Pancreas (tissue), 10 donors: ENCODE data around the gene ARHGAP21. TPM values are rescaled to one million over a fixed set of nuclear protein-coding genes. Genes with fewer than 3 reads are reported as not detected.

Experiments
- ATAC-seq, 4 donors: fragments of 200-7000 bp; cut with Tn5 transposase; one replicate each; pipeline versions ENCODE4 v1.8.0 to v1.9.1; 2020; ENCODE audit warnings: mild to moderate bottlenecking in 4 of 4, moderate library complexity in 4 of 4
- DNase-seq, 6 donors: peaks; one replicate each; pipeline ENCODE4 v3.0.0-alpha.2; 2020
- FAIRE-seq: peaks from 2 replicates; lab custom pipeline; 2012; peaks lifted over from hg19 to GRCh38; lab: Jason Lieb, UNC
- H3K27ac ChIP-seq, 4 donors: fragments of 200-600 bp; sonication (generic); 1 replicate in 3 of 4; 2 replicates in 1 of 4; pipeline versions ENCODE4 v1.5.0 to v1.8.0; 2020
- H3K27me3 ChIP-seq, 4 donors: fragments of 200-600 bp; one replicate each; pipeline ENCODE4 v1.8.0; 2021
- H3K36me3 ChIP-seq, 3 donors: fragments of 200-600 bp; sonication (generic) in 1 of 3; one replicate each; pipeline versions ENCODE4 v1.5.0 to v1.8.0; 2020 to 2021
- H3K4me1 ChIP-seq, 3 donors: fragments of 200-600 bp; one replicate each; pipeline ENCODE4 v1.8.0; 2021
- H3K4me3 ChIP-seq, 4 donors: fragments of 200-600 bp; sonication (generic) in 2 of 4; one replicate each; pipeline versions ENCODE4 v1.5.0 to v1.8.0; 2020 to 2021
- H3K9me3 ChIP-seq, 4 donors: fragments of 200-600 bp; one replicate each; pipeline ENCODE4 v1.8.0; 2021
- CTCF ChIP-seq, 4 donors: fragments of 200-600 bp; sonication (generic) in 3 of 4; IDR thresholded peaks; one replicate each; pipeline versions ENCODE4 v1.5.0 to v1.8.0; 2021; ENCODE audit warnings: antibody characterized with exemption in 4 of 4
- WGBS, 2 donors: extraction: QIAGEN DNeasy Blood & Tissue Kit; methylation state at CpG; one replicate each; pipeline ENCODE4 v1.1.7; 2013; 5-methylcytosine and 5-hydroxymethylcytosine counted together
- intact Hi-C, 3 donors: fragments of 100-400 bp; cut with DNase I; formaldehyde crosslinking; loops; one replicate each; pipeline versions ENCODE4 v1.11.1 to v1.14.2; 2022
- polyA plus RNA-seq, 2 donors: library from polyadenylated mRNA; stranded (reverse); fragments of 200-250 nt; gene quantifications; one replicate each; pipeline ENCODE4 v1.2.3, GENCODE V29; 2013
- total RNA-seq, 6 donors: library from RNA; stranded (reverse); fragmentation: NEBNext Ultra II Directional in 4 of 6; extraction: Animal tissue kit (Norgen Biotek cat#: 25700) in 4 of 6; gene quantifications; one replicate each; pipeline versions ENCODE4 v1.2.1 to v1.2.4, GENCODE V29; 2021 to 2023
- donor health status: healthy with polysubstance abuse.
- donor health status: DM: no; HTN: no; CAD: no; lungs with moderate emphysema.
- donor health status: DM: no; HTN: no; CAD: no.
- donor health status: control.
- donor health status: control.
- donor health status: Bipolar disorder and iron deficiency.
- donor health status: DM: yes; HTN: yes; CAD: no.
- donor health status: DM: no; HTN: no; CAD: no.
- donor health status: DM: no; HTN: no; CAD: no.
- donor health status: DM: yes; HTN: yes; CAD: no.

The ARHGAP21 gene
- total and polyA plus RNA-seq, 8 donors: 11.0 to 42.1 (median 25.2) TPM

- Histone ChIP-seq H3K27ac (no peak overlapping the region), H3K27me3 (no peaks in the 10 kb centered on the region), H3K36me3 (peaks cover 8 to 21% (median 10%) of the 10 kb centered on the region in 3 donors), H3K4me1 (no peaks in the 10 kb centered on the region), H3K4me3 (no peak overlapping the region), H3K9me3 (no peaks in the 10 kb centered on the region)
- ATAC-seq (no peak), FAIRE-seq (no peak), DNase-seq (no peak)
- intact Hi-C loops: no loop called here
- TF ChIP-seq CTCF (IDR thresholded peaks at IDR 0.05): no peak
- 93 to 94% methylated on average over 3 of the region's 3 CpGs for WGBS, 2 donors
Observed at GRCh38 chr10:24545585-24545984, 178.1 kb downstream of the ARHGAP21 start.

GRCh38 chr10:24544776-24545175, 178.9 kb downstream of the ARHGAP21 start:
- ATAC-seq: no peak
- no peaks in the 10 kb centered on the region for H3K4me1 ChIP-seq
- H3K9me3 ChIP-seq: no peaks in the 10 kb centered on the region
- TF ChIP-seq CTCF (IDR thresholded peaks at IDR 0.05): no peak
- intact Hi-C loops: no loop called here
- peaks cover 8 to 26% (median 10%) of the 10 kb centered on the region in 3 donors for H3K36me3 ChIP-seq
- DNase-seq: no peak
- no peak overlapping the region for H3K4me3 ChIP-seq
- no peaks in the 10 kb centered on the region for H3K27me3 ChIP-seq
- no peak overlapping the region for H3K27ac ChIP-seq
- FAIRE-seq: no peak
- WGBS, 2 donors: 95 to 96% methylated on average over 10 of the region's 10 CpGs

GRCh38 chr10:24542314-24543270, 181.1 kb downstream of the ARHGAP21 start:
- no peak for ATAC-seq
- no peak overlapping the region for H3K27ac ChIP-seq
- no peak for FAIRE-seq
- H3K4me3 ChIP-seq: no peak overlapping the region
- H3K36me3 ChIP-seq: peaks cover 8 to 26% (median 10%) of the 10 kb centered on the region in 3 donors
- WGBS, 2 donors: 84 to 88% methylated on average over 14 of the region's 14 CpGs
- no peaks in the 10 kb centered on the region for H3K27me3 ChIP-seq
- DNase-seq: no peak
- intact Hi-C loops: no loop called here
- no peaks in the 10 kb centered on the region for H3K4me1 ChIP-seq
- TF ChIP-seq CTCF (IDR thresholded peaks at IDR 0.05): no peak
- H3K9me3 ChIP-seq: no peaks in the 10 kb centered on the region

GRCh38 chr10:24541239-24541753, 182.4 kb downstream of the ARHGAP21 start:
- Histone ChIP-seq H3K4me3 (no peak overlapping the region), H3K9me3 (no peaks in the 10 kb centered on the region), H3K36me3 (peaks cover 8 to 35% (median 15%) of the 10 kb centered on the region in 3 donors), H3K27me3 (no peaks in the 10 kb centered on the region), H3K27ac (no peak overlapping the region), H3K4me1 (no peaks in the 10 kb centered on the region)
- peak; percentile 46 to 82 (median 58) for ATAC-seq
- WGBS, 2 donors: 68 to 71% methylated on average over 9 of the region's 9 CpGs
- TF ChIP-seq CTCF (IDR thresholded peaks at IDR 0.05): no peak
- intact Hi-C loops: no loop called here
- peak in 1 of 6 donors; percentile 26 for DNase-seq
- FAIRE-seq: no peak
